ENCODE results near the gene CACNG7. TPM values are rescaled to one million over a fixed set of nuclear protein-coding genes. Genes with fewer than 3 reads are reported as not detected.

The CACNG7 gene
- total RNA-seq, 6 experiments from 2014 or later: not detected

DNA sequence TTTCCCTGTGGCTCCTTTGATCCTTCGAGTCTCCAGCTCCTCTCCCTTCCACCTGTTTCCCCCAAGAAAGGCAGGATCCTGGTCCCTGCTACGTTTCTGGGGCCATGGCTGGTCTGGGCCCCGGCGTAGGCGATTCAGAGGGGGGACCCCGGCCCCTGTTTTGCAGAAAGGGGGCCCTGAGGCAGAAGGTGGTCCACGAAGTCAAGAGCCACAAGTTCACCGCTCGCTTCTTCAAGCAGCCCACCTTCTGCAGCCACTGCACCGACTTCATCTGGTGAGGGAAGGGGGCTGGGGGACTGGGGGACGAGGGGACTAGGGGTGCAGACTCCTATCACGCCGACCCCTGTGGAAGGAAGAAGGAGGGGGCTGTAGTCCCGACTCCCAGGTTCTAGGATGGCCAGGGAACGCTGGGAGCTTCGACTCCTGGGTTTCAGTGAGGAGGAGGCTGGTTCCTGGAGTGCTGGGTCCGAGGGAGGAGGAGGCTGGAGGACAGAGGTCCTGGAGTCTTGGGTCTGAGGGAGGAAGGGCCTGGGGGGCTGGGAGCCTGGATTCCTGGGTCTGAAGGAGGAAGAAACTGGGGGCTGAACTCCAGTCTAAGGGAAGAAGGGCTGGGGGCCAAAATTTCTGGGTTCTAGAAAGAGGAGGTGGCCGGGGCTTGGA, 26.6 kb upstream of the CACNG7 start:
- intact Hi-C loops (cut with DNase I): no loop called here
- H3K4me3 ChIP-seq: no peak overlapping the region

DNA sequence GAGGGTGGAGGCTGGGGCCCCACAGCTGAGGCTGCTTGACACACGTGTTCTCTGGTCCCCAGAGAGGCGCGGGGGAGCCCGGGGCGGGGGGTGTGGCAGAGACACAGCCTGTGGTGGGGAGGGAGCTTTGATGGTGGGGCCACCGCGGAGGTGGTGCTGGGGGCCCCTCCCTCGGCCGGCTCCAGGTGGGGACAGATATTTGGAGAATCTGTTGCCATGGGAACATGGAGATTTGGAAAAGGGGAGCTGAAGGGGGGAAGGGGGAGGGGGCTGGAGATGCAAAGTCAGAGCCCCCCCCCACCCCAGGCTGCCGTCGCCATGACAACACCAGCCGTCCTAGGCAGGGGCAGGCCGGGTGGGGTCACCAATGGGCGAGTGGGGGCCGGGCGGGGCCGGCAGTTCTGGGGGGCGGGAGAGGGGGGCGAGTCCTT, 25.8 kb upstream of the CACNG7 start:
- no peak overlapping the region for H3K27ac ChIP-seq
- H3K4me1 ChIP-seq: peaks cover 0 to 11% (median 0%) of the 10 kb centered on the region in 4 donors
- no CpG with 5 or more reads among the region's 19 CpGs for WGBS (ENCODE audit: insufficient coverage, low coverage, low lambda C conversion rate, missing lambda C conversion rate)
- intact Hi-C loops (cut with DNase I): no loop called here
- DNase-seq: no peak
- no peak overlapping the region for H3K4me3 ChIP-seq
- H3K27me3 ChIP-seq: peaks cover 0 to 11% of the 10 kb centered on the region in 2 donors
- TF ChIP-seq POLR2A (IDR thresholded peaks at IDR 0.05): no peak
- TF ChIP-seq, protein P1, sequence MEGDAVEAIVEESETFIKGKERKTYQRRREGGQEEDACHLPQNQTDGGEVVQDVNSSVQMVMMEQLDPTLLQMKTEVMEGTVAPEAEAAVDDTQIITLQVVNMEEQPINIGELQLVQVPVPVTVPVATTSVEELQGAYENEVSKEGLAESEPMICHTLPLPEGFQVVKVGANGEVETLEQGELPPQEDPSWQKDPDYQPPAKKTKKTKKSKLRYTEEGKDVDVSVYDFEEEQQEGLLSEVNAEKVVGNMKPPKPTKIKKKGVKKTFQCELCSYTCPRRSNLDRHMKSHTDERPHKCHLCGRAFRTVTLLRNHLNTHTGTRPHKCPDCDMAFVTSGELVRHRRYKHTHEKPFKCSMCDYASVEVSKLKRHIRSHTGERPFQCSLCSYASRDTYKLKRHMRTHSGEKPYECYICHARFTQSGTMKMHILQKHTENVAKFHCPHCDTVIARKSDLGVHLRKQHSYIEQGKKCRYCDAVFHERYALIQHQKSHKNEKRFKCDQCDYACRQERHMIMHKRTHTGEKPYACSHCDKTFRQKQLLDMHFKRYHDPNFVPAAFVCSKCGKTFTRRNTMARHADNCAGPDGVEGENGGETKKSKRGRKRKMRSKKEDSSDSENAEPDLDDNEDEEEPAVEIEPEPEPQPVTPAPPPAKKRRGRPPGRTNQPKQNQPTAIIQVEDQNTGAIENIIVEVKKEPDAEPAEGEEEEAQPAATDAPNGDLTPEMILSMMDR (IDR thresholded peaks at IDR 0.05): no peak
- H3K36me3 ChIP-seq: no peaks in the 10 kb centered on the region
- no peak for ATAC-seq
- no peaks in the 10 kb centered on the region for H3K9me3 ChIP-seq

More for the DNA sequence above, 26.6 kb upstream of the CACNG7 start:
- ATAC-seq (no peak), DNase-seq (no peak)
- peaks cover 0 to 11% (median 0%) of the 10 kb centered on the region in 4 donors for H3K4me1 ChIP-seq
- 7% methylated on average over 13 of the region's 18 CpGs for WGBS (ENCODE audit: insufficient coverage, low coverage, low lambda C conversion rate, missing lambda C conversion rate)
- peaks cover 0 to 11% of the 10 kb centered on the region in 2 donors for H3K27me3 ChIP-seq
- H3K27ac ChIP-seq: no peak overlapping the region
- no peak for TF ChIP-seq POLR2A (IDR thresholded peaks at IDR 0.05)
- TF ChIP-seq, protein P1 (IDR thresholded peaks at IDR 0.05): no peak
- H3K9me3 ChIP-seq: no peaks in the 10 kb centered on the region
- H3K36me3 ChIP-seq: no peaks in the 10 kb centered on the region

DNA sequence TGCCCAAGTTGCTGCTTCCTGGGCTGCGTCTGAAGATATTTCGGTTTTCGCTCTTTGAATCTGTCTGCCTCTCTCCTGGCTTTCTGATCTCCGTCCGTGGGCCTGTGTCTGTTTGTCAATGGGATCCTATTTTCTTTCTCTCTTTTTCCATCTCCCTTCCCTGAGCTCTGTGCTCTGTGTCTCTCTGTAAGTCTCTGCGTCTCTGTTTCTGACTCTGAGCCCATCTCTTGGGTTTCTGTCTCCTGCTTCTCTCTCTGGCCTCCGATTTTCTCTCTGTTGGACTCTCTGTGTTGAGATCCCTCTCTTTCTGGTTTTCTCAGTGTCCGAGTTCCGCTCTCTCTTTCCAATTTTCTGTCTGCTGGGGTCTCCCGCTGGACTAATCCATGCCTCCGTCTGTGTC, 25.3 kb upstream of the CACNG7 start:
- H3K36me3 ChIP-seq: no peaks in the 10 kb centered on the region
- ATAC-seq (no peak), DNase-seq (no peak)
- TF ChIP-seq, protein P1 (IDR thresholded peaks at IDR 0.05): no peak
- TF ChIP-seq POLR2A (IDR thresholded peaks at IDR 0.05): no peak
- no peak overlapping the region for H3K4me3 ChIP-seq
- no peaks in the 10 kb centered on the region for H3K9me3 ChIP-seq
- intact Hi-C loops (cut with DNase I): no loop called here
- peaks cover 0 to 11% (median 0%) of the 10 kb centered on the region in 4 donors for H3K4me1 ChIP-seq
- WGBS (ENCODE audit: insufficient coverage, low coverage, low lambda C conversion rate, missing lambda C conversion rate): 11% methylated on average over 11 of the region's 11 CpGs
- no peak overlapping the region for H3K27ac ChIP-seq
- H3K27me3 ChIP-seq: peaks cover 0 to 11% of the 10 kb centered on the region in 2 donors

DNA sequence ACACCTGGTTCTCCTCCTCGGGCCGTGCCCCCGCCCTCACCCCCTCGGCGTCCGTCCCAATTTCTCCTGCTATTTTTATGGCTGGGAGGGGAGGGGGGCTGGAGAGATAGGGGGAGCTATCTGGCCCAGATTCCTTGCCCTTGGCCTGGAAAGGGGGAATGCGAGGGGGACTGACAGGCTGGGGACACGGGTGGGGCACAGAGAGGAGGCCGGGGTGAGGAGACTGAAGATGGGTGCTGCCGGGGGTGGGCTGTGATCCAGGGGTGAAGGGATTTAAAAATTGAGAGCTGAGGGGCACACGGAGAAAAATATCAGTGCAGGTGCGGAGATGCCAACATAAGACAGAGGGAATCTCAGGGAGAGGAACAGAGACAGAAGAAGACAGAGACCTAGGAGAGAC, 24.8 kb upstream of the CACNG7 start:
- DNase-seq (no peak), ATAC-seq (no peak)
- no peak overlapping the region for H3K4me3 ChIP-seq
- TF ChIP-seq POLR2A (IDR thresholded peaks at IDR 0.05): no peak
- TF ChIP-seq, protein P1 (IDR thresholded peaks at IDR 0.05): no peak
- H3K36me3 ChIP-seq: no peaks in the 10 kb centered on the region
- intact Hi-C loops (cut with DNase I): no loop called here
- peaks cover 0 to 7% (median 0%) of the 10 kb centered on the region in 4 donors for H3K4me1 ChIP-seq
- H3K27ac ChIP-seq: no peak overlapping the region
- H3K9me3 ChIP-seq: no peaks in the 10 kb centered on the region
- H3K27me3 ChIP-seq: peaks cover 0 to 11% of the 10 kb centered on the region in 2 donors
- WGBS (ENCODE audit: insufficient coverage, low coverage, low lambda C conversion rate, missing lambda C conversion rate): 8% methylated on average over 10 of the region's 12 CpGs

Measured in right lobe of liver (tissue), 6 donors.